Spleen (tissue), 11 donors: ENCODE data around the gene CACNA2D3. TPM values are rescaled to one million over a fixed set of nuclear protein-coding genes. Genes with fewer than 3 reads are reported as not detected.

Experiments
- DNase-seq: peaks from one replicate; pipeline ENCODE4 v3.0.0-alpha.2; 2020
- H3K27ac ChIP-seq, 8 donors: fragments of 200-600 bp; sonication (generic) in 7 of 8; 1 replicate in 4 of 8; 2 replicates in 4 of 8; pipeline versions ENCODE4 v1.5.0 to v1.8.0; 2016 to 2021; ENCODE audit warnings: inconsistent platforms in 4 of 8, mild to moderate bottlenecking in 4 of 8, moderate library complexity in 1 of 8
- H3K27me3 ChIP-seq, 7 donors: fragments of 200-600 bp; sonication (generic) in 6 of 7; replicated peaks in 1 of 7; 1 replicate in 4 of 7; 2 replicates in 3 of 7; pipeline versions ENCODE4 v1.5.0 to v1.8.0; 2016 to 2021; ENCODE audit warnings: inconsistent platforms in 3 of 7, mild to moderate bottlenecking in 1 of 7
- H3K36me3 ChIP-seq, 6 donors: fragments of 200-600 bp; sonication (generic) in 5 of 6; 1 replicate in 4 of 6; 2 replicates in 2 of 6; pipeline versions ENCODE4 v1.5.0 to v1.8.0; 2016 to 2021; ENCODE audit warnings: inconsistent platforms in 2 of 6
- H3K4me1 ChIP-seq, 6 donors: fragments of 200-600 bp; sonication (generic) in 5 of 6; 1 replicate in 3 of 6; 2 replicates in 3 of 6; pipeline versions ENCODE4 v1.5.0 to v1.8.0; 2016 to 2021; ENCODE audit warnings: inconsistent platforms in 3 of 6
- H3K4me3 ChIP-seq, 8 donors: fragments of 200-600 bp; sonication (generic) in 7 of 8; 1 replicate in 4 of 8; 2 replicates in 4 of 8; pipeline versions ENCODE4 v1.5.0 to v1.8.0; 2016 to 2021; ENCODE audit warnings: inconsistent platforms in 4 of 8, mild to moderate bottlenecking in 4 of 8, moderate library complexity in 2 of 8
- H3K9me3 ChIP-seq, 8 donors: fragments of 200-600 bp; sonication (generic) in 7 of 8; 1 replicate in 4 of 8; 2 replicates in 4 of 8; pipeline versions ENCODE4 v1.5.0 to v1.8.0; 2016 to 2021; ENCODE audit warnings: inconsistent platforms in 4 of 8
- CTCF ChIP-seq, 11 experiments: fragments of 200-600 bp in 7 of 11; fragments of 450-650 bp in 4 of 11; sonication (generic) in 4 of 11; IDR thresholded peaks in 8 of 11; conservative IDR thresholded peaks in 3 of 11; 1 replicate in 7 of 11; 2 replicates in 4 of 11; pipeline versions ENCODE4 v1.4.0 to v1.8.0; 2016 to 2021; ENCODE audit warnings: antibody characterized with exemption in 11 of 11, inconsistent platforms in 4 of 11, mild to moderate bottlenecking in 1 of 11
- POLR2A ChIP-seq, 3 donors: fragments of 450-650 bp; IDR thresholded peaks; one replicate each; pipeline ENCODE4 v1.5.1; 2017; ENCODE audit warnings: antibody characterized with exemption in 3 of 3, mild to moderate bottlenecking in 1 of 3
- POLR2AphosphoS5 ChIP-seq, 3 donors: sonication (generic); formaldehyde crosslinking; IDR thresholded peaks; one replicate each; pipeline ENCODE4 v1.5.1; 2017; ENCODE audit warnings: antibody characterized with exemption in 3 of 3
- WGBS, 5 donors: extraction: QIAGEN DNeasy Blood & Tissue Kit in 3 of 5; methylation state at CpG; one replicate each; pipeline versions ENCODE4 v1.1.5 to v1.1.7; 2013 to 2018; 5-methylcytosine and 5-hydroxymethylcytosine counted together
- intact Hi-C: fragments of 100-400 bp; cut with DNase I; formaldehyde crosslinking; loops from one replicate; pipeline ENCODE4 v1.15.0; 2023; ENCODE audit warnings: low total_unique reads
- polyA plus RNA-seq, 3 donors: library from polyadenylated mRNA; stranded (reverse); fragments of 200-250 nt; gene quantifications; one replicate each; pipeline ENCODE4 v1.2.1, GENCODE V29; 2013
- total RNA-seq, 7 donors: library from RNA; depleted of rRNA in 3 of 7; stranded (reverse); fragments of >200 nt in 3 of 7; fragmentation: NEBNext Ultra II Directional in 4 of 7; extraction: Animal tissue kit (Norgen Biotek cat#: 25700) in 4 of 7; gene quantifications; one replicate each; pipeline versions ENCODE4 v1.1.0 to v1.2.1, GENCODE V29; 2016 to 2021
- donor health status: healthy with polysubstance abuse.
- donor health status: DM: no; HTN: no; CAD: no; lungs with moderate emphysema.
- donor health status: DM: no; HTN: no; CAD: no.
- donor health status: Bipolar disorder and iron deficiency.
- donor health status: healthy.
- donor health status: DM: no; HTN: no; CAD: no.
- donor health status: DM: yes; HTN: yes; CAD: no.

CACNA2D3 gene
- total and polyA plus RNA-seq, 10 donors, result 0.83 to 4.9 (median 2.9) TPM

- Histone ChIP-seq H3K9me3 (peaks cover 0 to 9% (median 0%) of the 10 kb centered on the region in 8 donors), H3K27me3 (no peaks in the 10 kb centered on the region), H3K36me3 (no peaks in the 10 kb centered on the region), H3K27ac (no peak overlapping the region), H3K4me3 (no peak overlapping the region), H3K4me1 (no peaks in the 10 kb centered on the region)
- WGBS, 5 donors, result 44 to 72% (median 59%) methylated on average over 6 of the region's 6 CpGs
- intact Hi-C loops, result no loop called here
- no peak for DNase-seq
- no peak for TF ChIP-seq POLR2AphosphoS5 (IDR thresholded peaks at IDR 0.05)
- no peak for TF ChIP-seq CTCF (IDR thresholded peaks at IDR 0.05 in 8 of 11, conservative IDR thresholded peaks at IDR 0.05 in 3 of 11)
- no peak for TF ChIP-seq POLR2A (IDR thresholded peaks at IDR 0.05)
These were observed 187.2 kb downstream of the CACNA2D3 start for GRCh38 chr3:54309601-54310000.

GRCh38 chr3:54311211-54311747 is 188.9 kb downstream of the CACNA2D3 start:
- no peaks in the 10 kb centered on the region for H3K4me1 ChIP-seq
- DNase-seq, result no peak
- WGBS, 5 donors, result 83 to 96% (median 89%) methylated on average over 6 of the region's 6 CpGs
- peaks cover 0 to 20% (median 0%) of the 10 kb centered on the region in 8 donors for H3K9me3 ChIP-seq
- intact Hi-C loops, result no loop called here
- no peaks in the 10 kb centered on the region for H3K27me3 ChIP-seq
- no peak overlapping the region for H3K4me3 ChIP-seq
- H3K27ac ChIP-seq, result no peak overlapping the region
- no peak for TF ChIP-seq POLR2A (IDR thresholded peaks at IDR 0.05)
- no peak for TF ChIP-seq POLR2AphosphoS5 (IDR thresholded peaks at IDR 0.05)
- TF ChIP-seq CTCF (IDR thresholded peaks at IDR 0.05 in 8 of 11, conservative IDR thresholded peaks at IDR 0.05 in 3 of 11), result no peak
- H3K36me3 ChIP-seq, result no peaks in the 10 kb centered on the region

GRCh38 chr3:54312156-54312899 is 190.0 kb downstream of the CACNA2D3 start:
- Histone ChIP-seq H3K9me3 (peaks cover 0 to 20% (median 0%) of the 10 kb centered on the region in 8 donors), H3K4me3 (no peak overlapping the region), H3K4me1 (no peaks in the 10 kb centered on the region), H3K27me3 (no peaks in the 10 kb centered on the region), H3K36me3 (no peaks in the 10 kb centered on the region), H3K27ac (no peak overlapping the region)
- no peak for DNase-seq
- intact Hi-C loops, result no loop called here
- 63 to 73% (median 69%) methylated on average over 9 of the region's 9 CpGs for WGBS, 5 donors
- TF ChIP-seq POLR2AphosphoS5 (IDR thresholded peaks at IDR 0.05), result no peak
- no peak for TF ChIP-seq CTCF (IDR thresholded peaks at IDR 0.05 in 8 of 11, conservative IDR thresholded peaks at IDR 0.05 in 3 of 11)
- TF ChIP-seq POLR2A (IDR thresholded peaks at IDR 0.05), result no peak

- TF ChIP-seq POLR2A (IDR thresholded peaks at IDR 0.05), result no peak
- no peak for TF ChIP-seq POLR2AphosphoS5 (IDR thresholded peaks at IDR 0.05)
- TF ChIP-seq CTCF (IDR thresholded peaks at IDR 0.05 in 8 of 11, conservative IDR thresholded peaks at IDR 0.05 in 3 of 11), result no peak
- no peaks in the 10 kb centered on the region for H3K27me3 ChIP-seq
- H3K4me1 ChIP-seq, result no peaks in the 10 kb centered on the region
- WGBS, 5 donors, result 75 to 84% (median 79%) methylated on average over 5 of the region's 5 CpGs
- H3K27ac ChIP-seq, result no peak overlapping the region
- no peak for DNase-seq
- no peak overlapping the region for H3K4me3 ChIP-seq
- no peaks in the 10 kb centered on the region for H3K36me3 ChIP-seq
- peaks cover 0 to 20% (median 0%) of the 10 kb centered on the region in 8 donors for H3K9me3 ChIP-seq
- intact Hi-C loops, result no loop called here
These were observed 191.1 kb downstream of the CACNA2D3 start for GRCh38 chr3:54313418-54313817.
